GM20431 (cell line): Measurements from ENCODE around the gene BNC2.

Source experiments
- in situ Hi-C: fragments of 300-500 bp; cut with MseI, MboI; formaldehyde crosslinking; loops from one replicate; pipeline ENCODE4 v1.15.0; 2020; ENCODE audit warnings: low sequenced_read_pairs; ENCODE audit not compliant: unreplicated experiment

The BNC2 gene

GRCh38 chr9:16726718-16727451 is 143.6 kb downstream of the BNC2 start:
- in situ Hi-C loops = no loop called here

- in situ Hi-C loops = no loop called here
Measured at GRCh38 chr9:16726029-16726428, 144.4 kb downstream of the BNC2 start.

GRCh38 chr9:16725066-16725465 is 145.4 kb downstream of the BNC2 start:
- in situ Hi-C loops = no loop called here

GRCh38 chr9:16721972-16722371 is 148.5 kb downstream of the BNC2 start:
- in situ Hi-C loops = no loop called here

- in situ Hi-C loops = no loop called here
Measured at GRCh38 chr9:16720386-16720785, 150.1 kb downstream of the BNC2 start.

- in situ Hi-C loops = no loop called here
Measured at GRCh38 chr9:16719921-16720320, 150.5 kb downstream of the BNC2 start.

GRCh38 chr9:16718952-16719351 is 151.5 kb downstream of the BNC2 start:
- in situ Hi-C loops = no loop called here

GRCh38 chr9:16718296-16718695 is 152.2 kb downstream of the BNC2 start:
- in situ Hi-C loops = no loop called here

- in situ Hi-C loops = no loop called here
Measured at GRCh38 chr9:16716601-16717000, 153.9 kb downstream of the BNC2 start.

GRCh38 chr9:16715404-16715803 is 155.1 kb downstream of the BNC2 start:
- in situ Hi-C loops = no loop called here

- in situ Hi-C loops = no loop called here
Measured at GRCh38 chr9:16712787-16713186, 157.7 kb downstream of the BNC2 start.

GRCh38 chr9:16710888-16711287 is 159.6 kb downstream of the BNC2 start:
- in situ Hi-C loops = no loop called here

GRCh38 chr9:16709924-16710323 is 160.5 kb downstream of the BNC2 start:
- in situ Hi-C loops = no loop called here

GRCh38 chr9:16708656-16709435 is 161.6 kb downstream of the BNC2 start:
- in situ Hi-C loops = no loop called here

GRCh38 chr9:16705111-16705604 is 165.3 kb downstream of the BNC2 start:
- in situ Hi-C loops = no loop called here

- in situ Hi-C loops = no loop called here
Measured at GRCh38 chr9:16704116-16705110, 166.1 kb downstream of the BNC2 start.

- in situ Hi-C loops = no loop called here
Measured at GRCh38 chr9:16701347-16701746, 169.1 kb downstream of the BNC2 start.

GRCh38 chr9:16693616-16694015 is 176.9 kb downstream of the BNC2 start:
- in situ Hi-C loops = no loop called here

GRCh38 chr9:16690628-16691027 is 179.8 kb downstream of the BNC2 start:
- in situ Hi-C loops = no loop called here

GRCh38 chr9:16690205-16690604 is 180.3 kb downstream of the BNC2 start:
- in situ Hi-C loops = no loop called here
